ENCODE results near the gene ADNP. TPM values are rescaled to one million over a fixed set of nuclear protein-coding genes. Genes with fewer than 3 reads are reported as not detected.

Gene ADNP
- total and polyA plus RNA-seq, 2 experiments from 2014 or later: 95.0 to 106 TPM

GRCh38 chr20:50843331-50844276, 87.6 kb downstream of the ADNP start (continued):
- TF ChIP-seq ZNF462 (CRISPR knock-in tag; IDR thresholded peaks at IDR 0.05) (no peak), NANOG (IDR thresholded peaks at IDR 0.05; ENCODE audit: borderline replicate concordance) (no peak), ZNF114 (CRISPR knock-in tag; IDR thresholded peaks at IDR 0.05) (no peak), ETS1 (IDR thresholded peaks at IDR 0.05) (no peak), EZH2phosphoT487 (IDR thresholded peaks at IDR 0.05; ENCODE audit: unreplicated experiment) (no peak), ZNF331 (CRISPR knock-in tag; IDR thresholded peaks at IDR 0.05; ENCODE audit: low read depth) (no peak)
- TF ChIP-seq, protein P1, sequence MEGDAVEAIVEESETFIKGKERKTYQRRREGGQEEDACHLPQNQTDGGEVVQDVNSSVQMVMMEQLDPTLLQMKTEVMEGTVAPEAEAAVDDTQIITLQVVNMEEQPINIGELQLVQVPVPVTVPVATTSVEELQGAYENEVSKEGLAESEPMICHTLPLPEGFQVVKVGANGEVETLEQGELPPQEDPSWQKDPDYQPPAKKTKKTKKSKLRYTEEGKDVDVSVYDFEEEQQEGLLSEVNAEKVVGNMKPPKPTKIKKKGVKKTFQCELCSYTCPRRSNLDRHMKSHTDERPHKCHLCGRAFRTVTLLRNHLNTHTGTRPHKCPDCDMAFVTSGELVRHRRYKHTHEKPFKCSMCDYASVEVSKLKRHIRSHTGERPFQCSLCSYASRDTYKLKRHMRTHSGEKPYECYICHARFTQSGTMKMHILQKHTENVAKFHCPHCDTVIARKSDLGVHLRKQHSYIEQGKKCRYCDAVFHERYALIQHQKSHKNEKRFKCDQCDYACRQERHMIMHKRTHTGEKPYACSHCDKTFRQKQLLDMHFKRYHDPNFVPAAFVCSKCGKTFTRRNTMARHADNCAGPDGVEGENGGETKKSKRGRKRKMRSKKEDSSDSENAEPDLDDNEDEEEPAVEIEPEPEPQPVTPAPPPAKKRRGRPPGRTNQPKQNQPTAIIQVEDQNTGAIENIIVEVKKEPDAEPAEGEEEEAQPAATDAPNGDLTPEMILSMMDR (conservative IDR thresholded peaks at IDR 0.05; ENCODE audit: low read depth in 2 of 2): no peak
